ENCODE results near the gene COMMD4. TPM values are rescaled to one million over a fixed set of nuclear protein-coding genes. Genes with fewer than 3 reads are reported as not detected.
"Not testable (repeated sequence)": the region's sequence is repeated elsewhere in the genome, so short reads cannot be mapped to it uniquely, and the experiment has no call there.

COMMD4 gene
- total RNA-seq, 4 donors from 2014 or later = 17.9 to 37.5 (median 28.2) TPM

GRCh38 chr15:75335313-75335704 is 554 bp upstream of the COMMD4 start:
- intact Hi-C loops (cut with DNase I; ENCODE audit: low total_unique reads) = loop anchor here (1.0 kb wide), 2 partner anchors 13 to 312 kb away; partner anchors contain the start of gene PPCDC
- TF ChIP-seq POLR2A (IDR thresholded peaks at IDR 0.05) = no peak
- TF ChIP-seq, protein P1, sequence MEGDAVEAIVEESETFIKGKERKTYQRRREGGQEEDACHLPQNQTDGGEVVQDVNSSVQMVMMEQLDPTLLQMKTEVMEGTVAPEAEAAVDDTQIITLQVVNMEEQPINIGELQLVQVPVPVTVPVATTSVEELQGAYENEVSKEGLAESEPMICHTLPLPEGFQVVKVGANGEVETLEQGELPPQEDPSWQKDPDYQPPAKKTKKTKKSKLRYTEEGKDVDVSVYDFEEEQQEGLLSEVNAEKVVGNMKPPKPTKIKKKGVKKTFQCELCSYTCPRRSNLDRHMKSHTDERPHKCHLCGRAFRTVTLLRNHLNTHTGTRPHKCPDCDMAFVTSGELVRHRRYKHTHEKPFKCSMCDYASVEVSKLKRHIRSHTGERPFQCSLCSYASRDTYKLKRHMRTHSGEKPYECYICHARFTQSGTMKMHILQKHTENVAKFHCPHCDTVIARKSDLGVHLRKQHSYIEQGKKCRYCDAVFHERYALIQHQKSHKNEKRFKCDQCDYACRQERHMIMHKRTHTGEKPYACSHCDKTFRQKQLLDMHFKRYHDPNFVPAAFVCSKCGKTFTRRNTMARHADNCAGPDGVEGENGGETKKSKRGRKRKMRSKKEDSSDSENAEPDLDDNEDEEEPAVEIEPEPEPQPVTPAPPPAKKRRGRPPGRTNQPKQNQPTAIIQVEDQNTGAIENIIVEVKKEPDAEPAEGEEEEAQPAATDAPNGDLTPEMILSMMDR (IDR thresholded peaks at IDR 0.05 in 4 of 5, conservative IDR thresholded peaks at IDR 0.05 in 1 of 5) = no peak
- H3K9me3 ChIP-seq = no peaks in the 10 kb centered on the region
- no peaks in the 10 kb centered on the region for H3K36me3 ChIP-seq
- ATAC-seq (no peak), DNase-seq (no peak)
- H3K27ac ChIP-seq = peak overlapping the region; percentile 59 to 81 (median 72)
- in situ Hi-C loops (cut with MboI; ENCODE audit: low sequenced_read_pairs in 4 of 4) = no loop called here
- peaks cover 13 to 18% of the 10 kb centered on the region in 2 donors for H3K4me1 ChIP-seq
- H3K4me3 ChIP-seq = peak overlapping the region; percentile 74 to 89 (median 86)
- no peaks in the 10 kb centered on the region for H3K27me3 ChIP-seq

DNA sequence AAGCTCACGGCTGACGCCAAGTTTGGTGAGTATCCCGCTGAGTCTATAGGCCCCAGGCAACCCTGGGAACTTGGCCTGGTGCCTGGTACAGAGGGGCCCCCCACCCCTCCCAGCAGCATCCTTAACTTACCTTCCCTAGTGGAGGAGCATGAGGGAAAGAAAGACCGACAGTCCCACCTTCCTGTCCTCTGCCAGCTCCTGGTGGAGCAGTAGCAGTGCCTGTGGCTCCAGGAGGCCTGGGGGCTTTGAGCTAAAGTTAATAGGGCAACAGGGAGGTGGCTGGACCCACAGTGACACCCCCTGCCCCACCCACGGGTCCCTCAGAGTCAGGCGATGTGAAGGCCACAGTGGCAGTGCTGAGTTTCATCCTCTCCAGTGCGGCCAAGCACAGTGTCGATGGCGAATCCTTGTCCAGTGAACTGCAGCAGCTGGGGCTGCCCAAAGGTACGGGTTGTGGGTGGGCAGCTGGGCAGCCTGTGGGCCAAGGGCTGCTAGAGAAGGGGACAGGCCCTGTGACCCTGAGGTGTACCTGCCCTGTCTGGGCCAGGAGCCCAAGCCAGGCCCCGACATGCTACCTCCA is 2.9 kb downstream of the COMMD4 start:
- Histone ChIP-seq H3K9me3 (no peaks in the 10 kb centered on the region), H3K4me1 (peaks cover 13 to 19% of the 10 kb centered on the region in 2 donors), H3K36me3 (no peaks in the 10 kb centered on the region), H3K4me3 (no peak overlapping the region), H3K27ac (no peak overlapping the region), H3K27me3 (no peaks in the 10 kb centered on the region)
- ATAC-seq (no peak), DNase-seq (no peak)
- TF ChIP-seq POLR2A (IDR thresholded peaks at IDR 0.05) = no peak
- TF ChIP-seq, protein P1 (IDR thresholded peaks at IDR 0.05 in 4 of 5, conservative IDR thresholded peaks at IDR 0.05 in 1 of 5) = no peak
- in situ Hi-C loops (cut with MboI; ENCODE audit: low sequenced_read_pairs in 4 of 4) = no loop called here
- intact Hi-C loops (cut with DNase I; ENCODE audit: low total_unique reads) = no loop called here

DNA sequence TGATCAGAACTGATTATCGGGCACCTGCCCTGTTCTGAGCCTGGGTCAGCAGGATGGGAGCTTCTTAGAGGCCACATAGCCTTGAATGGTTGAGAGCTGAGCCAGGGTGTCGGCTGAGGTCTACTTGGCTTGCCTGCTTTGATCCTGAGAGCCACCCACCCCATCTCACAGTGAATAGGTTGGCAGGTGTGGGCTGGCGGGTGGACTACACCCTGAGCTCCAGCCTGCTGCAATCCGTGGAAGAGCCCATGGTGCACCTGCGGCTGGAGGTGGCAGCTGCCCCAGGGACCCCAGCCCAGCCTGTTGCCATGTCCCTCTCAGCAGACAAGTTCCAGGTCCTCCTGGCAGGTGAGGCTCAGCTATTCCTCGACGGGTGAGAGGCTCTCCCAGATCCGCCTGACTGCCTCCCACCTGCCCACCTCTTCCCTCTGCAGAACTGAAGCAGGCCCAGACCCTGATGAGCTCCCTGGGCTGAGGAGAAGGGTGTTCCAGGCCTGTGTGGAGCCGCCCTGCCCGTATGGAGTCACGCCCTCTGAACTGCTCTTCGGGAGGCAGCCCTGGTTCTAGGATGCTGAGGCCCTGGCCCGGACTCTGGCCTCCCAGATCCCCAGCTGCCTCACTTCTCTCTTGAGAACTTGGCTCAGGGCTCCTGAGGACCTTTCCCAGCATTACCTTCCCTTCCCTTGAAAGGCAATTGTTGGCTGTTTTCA is 3.8 kb downstream of the COMMD4 start:
- Histone ChIP-seq H3K36me3 (no peaks in the 10 kb centered on the region), H3K4me3 (no peak overlapping the region), H3K27me3 (no peaks in the 10 kb centered on the region), H3K4me1 (peaks cover 13 to 23% of the 10 kb centered on the region in 2 donors), H3K9me3 (no peaks in the 10 kb centered on the region), H3K27ac (no peak overlapping the region)
- in situ Hi-C loops (cut with MboI; ENCODE audit: low sequenced_read_pairs in 4 of 4) (no loop called here), intact Hi-C loops (cut with DNase I; ENCODE audit: low total_unique reads) (no loop called here)
- TF ChIP-seq, protein P1 (IDR thresholded peaks at IDR 0.05 in 4 of 5, conservative IDR thresholded peaks at IDR 0.05 in 1 of 5) = no peak
- TF ChIP-seq POLR2A (IDR thresholded peaks at IDR 0.05) = no peak
- no peak for DNase-seq
- ATAC-seq = no peak

DNA sequence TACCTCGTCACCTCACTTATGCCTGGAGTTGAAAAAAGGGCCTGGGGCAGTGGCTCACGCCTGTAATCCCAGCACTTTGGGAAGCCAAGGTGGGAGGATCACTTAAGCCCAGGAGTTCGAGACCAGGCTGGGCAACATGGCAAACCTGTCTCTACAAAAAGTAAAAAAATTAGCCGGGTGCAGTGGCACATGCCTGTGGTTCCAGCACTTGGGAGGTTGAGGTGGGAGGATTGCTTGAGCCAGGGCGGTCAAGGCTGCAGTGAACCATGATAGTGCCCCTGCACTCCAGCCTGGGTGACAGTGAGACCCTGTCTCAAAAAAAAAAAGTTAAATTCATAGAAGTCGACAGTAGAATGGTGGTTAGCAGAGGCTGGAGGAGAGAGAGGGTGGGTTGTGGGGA is 6.4 kb downstream of the COMMD4 start:
- no peaks in the 10 kb centered on the region for H3K27me3 ChIP-seq
- in situ Hi-C loops (cut with MboI; ENCODE audit: low sequenced_read_pairs in 4 of 4) = no loop called here
- DNase-seq = no peak
- H3K36me3 ChIP-seq = no peaks in the 10 kb centered on the region
- no peak overlapping the region for H3K27ac ChIP-seq
- intact Hi-C loops (cut with DNase I; ENCODE audit: low total_unique reads) = no loop called here
- H3K4me3 ChIP-seq = no peak overlapping the region
- no peak for ATAC-seq
- H3K9me3 ChIP-seq = no peaks in the 10 kb centered on the region
- H3K4me1 ChIP-seq = peaks cover 4% of the 10 kb centered on the region in 2 donors
- TF ChIP-seq, protein P1 (IDR thresholded peaks at IDR 0.05 in 4 of 5, conservative IDR thresholded peaks at IDR 0.05 in 1 of 5) = no peak
- no peak for TF ChIP-seq POLR2A (IDR thresholded peaks at IDR 0.05)

DNA sequence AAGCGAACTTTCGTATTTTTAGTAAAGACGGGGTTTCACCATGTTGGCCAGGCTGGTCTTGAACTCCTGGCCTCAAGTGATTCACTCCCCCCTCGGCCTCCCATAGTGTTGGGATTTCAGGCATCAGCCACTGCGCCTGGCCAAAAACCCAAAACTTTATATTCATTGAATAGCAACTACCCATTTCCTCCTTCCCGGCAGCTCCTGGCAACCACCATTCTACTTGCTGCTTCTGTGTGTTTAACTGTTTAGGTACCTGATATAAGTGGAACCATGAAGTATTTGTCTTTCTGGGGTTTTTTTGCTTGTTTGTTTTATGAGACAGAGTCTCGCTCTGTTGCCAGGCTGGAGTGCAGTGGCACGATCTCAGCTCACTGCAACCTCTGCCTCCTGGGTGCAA is 8.1 kb downstream of the COMMD4 start:
- H3K27ac ChIP-seq; H3K9me3 ChIP-seq; in situ Hi-C loops (cut with MboI; ENCODE audit: low sequenced_read_pairs in 4 of 4); H3K27me3 ChIP-seq; H3K36me3 ChIP-seq; intact Hi-C loops (cut with DNase I; ENCODE audit: low total_unique reads); ATAC-seq; DNase-seq; H3K4me3 ChIP-seq: not testable (repeated sequence)
- peaks cover 7 to 12% of the 10 kb centered on the region in 2 donors for H3K4me1 ChIP-seq
